Panc1 (cell line): ENCODE results near the gene DNAJC18.

Experiments used
- CTCF ChIP-seq: fragments of 450-650 bp; IDR thresholded peaks from 2 replicates; pipeline ENCODE4 v1.5.1; 2017; ENCODE audit warnings: mild to moderate bottlenecking
- POLR2AphosphoS5 ChIP-seq: IDR thresholded peaks from 2 replicates; pipeline ENCODE4 v1.6.1; 2012; ENCODE audit warnings: mild to moderate bottlenecking, low read depth, low read length, moderate library complexity
- TCF7L2 ChIP-seq: IDR thresholded peaks from 2 replicates; pipeline ENCODE4 v1.6.1; 2011; ENCODE audit warnings: mild to moderate bottlenecking, low read depth, low read length, inconsistent platforms
- TF ChIP-seq, protein P1 (sequence below), 2 experiments: IDR thresholded peaks; 2 replicates each; pipeline ENCODE4 v1.6.1; 2011 to 2012; ENCODE audit warnings: low read depth in 2 of 2, control low read depth in 1 of 2, low read length in 1 of 2, mild to moderate bottlenecking in 1 of 2, moderate library complexity in 1 of 2; ENCODE audit not compliant: insufficient read depth in 1 of 2

DNA sequence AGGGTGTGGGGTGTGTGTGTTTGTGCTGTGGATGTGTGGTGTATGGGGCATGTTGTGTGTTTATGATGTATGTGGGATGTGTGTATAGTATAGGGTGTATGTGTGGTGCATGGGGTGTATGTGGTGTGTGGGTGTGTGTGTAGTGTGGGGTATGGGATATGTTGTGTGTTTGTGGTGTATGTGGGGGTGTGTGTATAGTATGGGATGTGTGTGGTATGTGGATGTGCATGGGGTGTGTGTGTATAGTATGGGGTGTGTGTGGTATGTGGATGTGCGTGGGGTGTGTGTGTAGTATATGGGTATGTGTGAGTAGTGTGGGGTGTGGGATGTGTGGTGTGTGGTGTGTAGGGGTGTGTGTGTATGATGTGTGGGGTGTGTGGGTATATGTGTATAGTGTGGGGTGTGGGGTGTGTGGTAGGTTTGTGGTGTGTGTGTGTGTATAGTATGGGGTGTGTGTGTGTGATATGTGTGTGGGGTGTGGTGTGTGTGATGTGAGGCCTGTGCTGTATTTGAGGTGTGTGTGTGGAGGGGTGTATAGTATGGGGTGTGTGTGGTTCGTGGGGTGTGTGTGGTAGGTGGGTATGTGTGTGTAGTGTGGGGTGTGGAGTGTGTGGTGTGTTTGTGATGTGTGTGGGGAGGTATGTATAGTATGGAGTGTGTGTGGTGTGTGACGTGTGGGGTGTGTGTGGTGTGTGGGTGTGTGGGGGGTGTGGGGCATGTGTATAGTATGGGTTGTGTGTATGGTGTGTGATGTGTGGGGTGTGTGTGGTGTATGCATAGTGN is 12.7 kb upstream of the DNAJC18 start:
- TF ChIP-seq CTCF (no peak), POLR2AphosphoS5 (no peak), TCF7L2 (no peak)
- TF ChIP-seq, protein P1, sequence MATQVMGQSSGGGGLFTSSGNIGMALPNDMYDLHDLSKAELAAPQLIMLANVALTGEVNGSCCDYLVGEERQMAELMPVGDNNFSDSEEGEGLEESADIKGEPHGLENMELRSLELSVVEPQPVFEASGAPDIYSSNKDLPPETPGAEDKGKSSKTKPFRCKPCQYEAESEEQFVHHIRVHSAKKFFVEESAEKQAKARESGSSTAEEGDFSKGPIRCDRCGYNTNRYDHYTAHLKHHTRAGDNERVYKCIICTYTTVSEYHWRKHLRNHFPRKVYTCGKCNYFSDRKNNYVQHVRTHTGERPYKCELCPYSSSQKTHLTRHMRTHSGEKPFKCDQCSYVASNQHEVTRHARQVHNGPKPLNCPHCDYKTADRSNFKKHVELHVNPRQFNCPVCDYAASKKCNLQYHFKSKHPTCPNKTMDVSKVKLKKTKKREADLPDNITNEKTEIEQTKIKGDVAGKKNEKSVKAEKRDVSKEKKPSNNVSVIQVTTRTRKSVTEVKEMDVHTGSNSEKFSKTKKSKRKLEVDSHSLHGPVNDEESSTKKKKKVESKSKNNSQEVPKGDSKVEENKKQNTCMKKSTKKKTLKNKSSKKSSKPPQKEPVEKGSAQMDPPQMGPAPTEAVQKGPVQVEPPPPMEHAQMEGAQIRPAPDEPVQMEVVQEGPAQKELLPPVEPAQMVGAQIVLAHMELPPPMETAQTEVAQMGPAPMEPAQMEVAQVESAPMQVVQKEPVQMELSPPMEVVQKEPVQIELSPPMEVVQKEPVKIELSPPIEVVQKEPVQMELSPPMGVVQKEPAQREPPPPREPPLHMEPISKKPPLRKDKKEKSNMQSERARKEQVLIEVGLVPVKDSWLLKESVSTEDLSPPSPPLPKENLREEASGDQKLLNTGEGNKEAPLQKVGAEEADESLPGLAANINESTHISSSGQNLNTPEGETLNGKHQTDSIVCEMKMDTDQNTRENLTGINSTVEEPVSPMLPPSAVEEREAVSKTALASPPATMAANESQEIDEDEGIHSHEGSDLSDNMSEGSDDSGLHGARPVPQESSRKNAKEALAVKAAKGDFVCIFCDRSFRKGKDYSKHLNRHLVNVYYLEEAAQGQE (IDR thresholded peaks at IDR 0.05; ENCODE audit: insufficient read depth in 1 of 2, low read depth in 2 of 2, low read length in 1 of 2): no peak
